Endothelial cell of umbilical vein (primary cell): Measurements from ENCODE around the gene PRIM2.
"Not testable (repeated sequence)": the region's sequence is repeated elsewhere in the genome, so short reads cannot be mapped to it uniquely, and the experiment has no call there.

Source experiments
- EZH2 ChIP-seq: IDR thresholded peaks from 2 replicates; pipeline ENCODE4 v1.6.1; 2012; ENCODE audit warnings: borderline replicate concordance, low read depth, mild to moderate bottlenecking, moderate library complexity, low read length, inconsistent platforms; ENCODE audit not compliant: severe bottlenecking
- POLR2A ChIP-seq: IDR thresholded peaks from 2 replicates; pipeline ENCODE4 v1.6.1; 2012; ENCODE audit warnings: low read depth, mild to moderate bottlenecking, control low read depth, low read length
- POLR2AphosphoS5 ChIP-seq: IDR thresholded peaks from 2 replicates; pipeline ENCODE4 v1.6.1; 2012; ENCODE audit warnings: low read depth, mild to moderate bottlenecking, control low read depth, low read length, moderate library complexity; ENCODE audit not compliant: insufficient read depth
- TF ChIP-seq, protein P1 (sequence below): IDR thresholded peaks from 2 replicates; pipeline ENCODE4 v1.6.1; 2011; ENCODE audit not compliant: insufficient read depth, insufficient read length
- TF ChIP-seq, protein P2 (sequence below), 2 donors: IDR thresholded peaks; 1 replicate in 1 of 2; 2 replicates in 1 of 2; pipeline ENCODE4 v1.5.1; 2011; ENCODE audit warnings: low read length in 2 of 2, mild to moderate bottlenecking in 2 of 2, moderate library complexity in 2 of 2, control low read depth in 1 of 2, inconsistent platforms in 1 of 2, low read depth in 1 of 2; ENCODE audit not compliant: insufficient read depth in 1 of 2; ENCODE audit errors: extremely low read depth in 1 of 2

DNA sequence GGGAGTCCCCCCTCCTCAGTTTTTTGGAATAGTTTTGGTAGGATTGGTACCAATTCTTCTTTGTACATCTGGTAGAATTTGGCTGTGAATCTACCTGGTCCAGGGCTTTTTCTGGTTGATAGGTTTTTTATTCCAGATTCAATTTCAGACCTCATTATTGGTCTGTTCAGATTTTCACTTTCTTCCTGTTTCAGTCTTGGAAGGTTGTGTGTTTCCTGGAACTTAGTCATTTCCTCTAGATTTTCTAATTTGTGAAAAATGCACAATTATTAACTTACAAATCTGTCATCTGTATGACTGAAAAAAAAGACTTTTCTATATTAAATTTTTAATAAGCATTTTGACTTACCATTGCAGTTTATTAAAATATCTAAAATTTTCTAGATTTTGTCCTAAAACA, 287.9 kb downstream of the PRIM2 start:
- TF ChIP-seq EZH2, POLR2A, POLR2AphosphoS5: not testable (repeated sequence)
- TF ChIP-seq, protein P1, sequence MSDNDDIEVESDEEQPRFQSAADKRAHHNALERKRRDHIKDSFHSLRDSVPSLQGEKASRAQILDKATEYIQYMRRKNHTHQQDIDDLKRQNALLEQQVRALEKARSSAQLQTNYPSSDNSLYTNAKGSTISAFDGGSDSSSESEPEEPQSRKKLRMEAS: not testable (repeated sequence)
- TF ChIP-seq, protein P2, sequence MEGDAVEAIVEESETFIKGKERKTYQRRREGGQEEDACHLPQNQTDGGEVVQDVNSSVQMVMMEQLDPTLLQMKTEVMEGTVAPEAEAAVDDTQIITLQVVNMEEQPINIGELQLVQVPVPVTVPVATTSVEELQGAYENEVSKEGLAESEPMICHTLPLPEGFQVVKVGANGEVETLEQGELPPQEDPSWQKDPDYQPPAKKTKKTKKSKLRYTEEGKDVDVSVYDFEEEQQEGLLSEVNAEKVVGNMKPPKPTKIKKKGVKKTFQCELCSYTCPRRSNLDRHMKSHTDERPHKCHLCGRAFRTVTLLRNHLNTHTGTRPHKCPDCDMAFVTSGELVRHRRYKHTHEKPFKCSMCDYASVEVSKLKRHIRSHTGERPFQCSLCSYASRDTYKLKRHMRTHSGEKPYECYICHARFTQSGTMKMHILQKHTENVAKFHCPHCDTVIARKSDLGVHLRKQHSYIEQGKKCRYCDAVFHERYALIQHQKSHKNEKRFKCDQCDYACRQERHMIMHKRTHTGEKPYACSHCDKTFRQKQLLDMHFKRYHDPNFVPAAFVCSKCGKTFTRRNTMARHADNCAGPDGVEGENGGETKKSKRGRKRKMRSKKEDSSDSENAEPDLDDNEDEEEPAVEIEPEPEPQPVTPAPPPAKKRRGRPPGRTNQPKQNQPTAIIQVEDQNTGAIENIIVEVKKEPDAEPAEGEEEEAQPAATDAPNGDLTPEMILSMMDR (IDR thresholded peaks at IDR 0.05; ENCODE audit: extremely low read depth in 1 of 2, insufficient read depth in 1 of 2, low read depth in 1 of 2, low read length in 2 of 2): not testable (repeated sequence)
